ENCODE data around the gene NPAS1.
A peak's percentile ranks its signal among the peaks of the same experiment; 100 is the strongest.
"Not testable (repeated sequence)": the region's sequence is repeated elsewhere in the genome, so short reads cannot be mapped to it uniquely, and the experiment has no call there.

Gene NPAS1

GRCh38 chr19:47045867-47046470 lies 26.3 kb downstream of the NPAS1 start:
- no peak for DNase-seq (ENCODE audit: low read depth in 2 of 2)

- no peak for DNase-seq (ENCODE audit: low read depth in 2 of 2)
Observed at GRCh38 chr19:47047272-47047762, 27.7 kb downstream of the NPAS1 start.

- peak; percentile 19 to 22 for DNase-seq (ENCODE audit: low read depth in 2 of 2)
Observed at GRCh38 chr19:47047763-47048405, 28.2 kb downstream of the NPAS1 start.

- no peak for DNase-seq (ENCODE audit: low read depth in 2 of 2)
Observed at GRCh38 chr19:47049307-47049700, 29.7 kb downstream of the NPAS1 start.

GRCh38 chr19:47050562-47050961 lies 30.9 kb downstream of the NPAS1 start:
- not testable (repeated sequence) for DNase-seq (ENCODE audit: low read depth in 2 of 2)

- no peak for DNase-seq (ENCODE audit: low read depth in 2 of 2)
Observed at GRCh38 chr19:47056411-47056810, 36.8 kb downstream of the NPAS1 start.

GRCh38 chr19:47057328-47057727 lies 37.7 kb downstream of the NPAS1 start:
- DNase-seq (ENCODE audit: low read depth in 2 of 2): no peak

GRCh38 chr19:47058621-47059022 lies 39.0 kb downstream of the NPAS1 start:
- no peak for DNase-seq (ENCODE audit: low read depth in 2 of 2)

- no peak for DNase-seq (ENCODE audit: low read depth in 2 of 2)
Observed at GRCh38 chr19:47063874-47064273, 44.2 kb downstream of the NPAS1 start.

- no peak for DNase-seq (ENCODE audit: low read depth in 2 of 2)
Observed at GRCh38 chr19:47065242-47065641, 45.6 kb downstream of the NPAS1 start.

- DNase-seq (ENCODE audit: low read depth in 2 of 2): no peak
Observed at GRCh38 chr19:47066376-47067214, 47.0 kb downstream of the NPAS1 start.

GRCh38 chr19:47067215-47067847 lies 47.7 kb downstream of the NPAS1 start:
- DNase-seq (ENCODE audit: low read depth in 2 of 2): no peak

GRCh38 chr19:47068246-47068645 lies 48.6 kb downstream of the NPAS1 start:
- no peak for DNase-seq (ENCODE audit: low read depth in 2 of 2)

- no peak for DNase-seq (ENCODE audit: low read depth in 2 of 2)
Observed at GRCh38 chr19:47068876-47069406, 49.3 kb downstream of the NPAS1 start.

GRCh38 chr19:47069795-47070194 lies 50.2 kb downstream of the NPAS1 start:
- DNase-seq (ENCODE audit: low read depth in 2 of 2): no peak

- DNase-seq (ENCODE audit: low read depth in 2 of 2): no peak
Observed at GRCh38 chr19:47070756-47071155, 51.1 kb downstream of the NPAS1 start.

GRCh38 chr19:47071731-47072130 lies 52.1 kb downstream of the NPAS1 start:
- DNase-seq (ENCODE audit: low read depth in 2 of 2): no peak

- DNase-seq (ENCODE audit: low read depth in 2 of 2): no peak
Observed at GRCh38 chr19:47072323-47072722, 52.7 kb downstream of the NPAS1 start.

- DNase-seq (ENCODE audit: low read depth in 2 of 2): no peak
Observed at GRCh38 chr19:47073574-47073973, 53.9 kb downstream of the NPAS1 start.

GRCh38 chr19:47074621-47075020 lies 55.0 kb downstream of the NPAS1 start:
- no peak for DNase-seq (ENCODE audit: low read depth in 2 of 2)

GRCh38 chr19:47075179-47075810 lies 55.7 kb downstream of the NPAS1 start:
- DNase-seq (ENCODE audit: low read depth in 2 of 2): no peak

Measured in stimulated activated CD8-positive, alpha-beta memory T cell treated with anti-CD3 and anti-CD28 coated beads, Interleukin-7, amount 100 ng/mL, for 1 hour (primary cell).